Skeletal muscle tissue (tissue), 4 donors: Measurements from ENCODE around the gene ACAN. TPM values are rescaled to one million over a fixed set of nuclear protein-coding genes. Genes with fewer than 3 reads are reported as not detected.

ENCODE experiments used
- H3K27ac ChIP-seq: one replicate; pipeline ENCODE4 v1.7.0; 2013; ENCODE audit warnings: mild to moderate bottlenecking, low read depth, low read length, inconsistent platforms
- H3K27me3 ChIP-seq, 3 donors: one replicate each; pipeline ENCODE4 v1.7.0; 2013; ENCODE audit warnings: low read length in 3 of 3; ENCODE audit not compliant: control insufficient read depth in 3 of 3, insufficient read depth in 3 of 3
- H3K36me3 ChIP-seq, 3 donors: one replicate each; pipeline ENCODE4 v1.7.0; 2013; ENCODE audit warnings: low read length in 3 of 3; ENCODE audit not compliant: control insufficient read depth in 3 of 3, insufficient read depth in 3 of 3
- H3K4me1 ChIP-seq, 3 donors: one replicate each; pipeline ENCODE4 v1.7.0; 2013; ENCODE audit warnings: low read length in 3 of 3, mild to moderate bottlenecking in 3 of 3; ENCODE audit not compliant: control insufficient read depth in 3 of 3, insufficient read depth in 3 of 3
- H3K4me3 ChIP-seq, 3 donors: one replicate each; pipeline ENCODE4 v1.7.0; 2013; ENCODE audit warnings: low read length in 3 of 3
- H3K9ac ChIP-seq, 3 donors: one replicate each; pipeline ENCODE4 v1.7.0; 2013; ENCODE audit warnings: low read length in 3 of 3, mild to moderate bottlenecking in 3 of 3, moderate library complexity in 2 of 3, low read depth in 1 of 3
- H3K9me3 ChIP-seq, 3 donors: one replicate each; pipeline ENCODE4 v1.7.0; 2013; ENCODE audit warnings: low read length in 3 of 3; ENCODE audit not compliant: control insufficient read depth in 3 of 3
- total RNA-seq: library from RNA; depleted of rRNA; stranded (reverse); fragments of >200 nt; gene quantifications from one replicate; pipeline ENCODE4 v1.2.3, GENCODE V29; 2014
- donor health status: Osteomylitis.

The ACAN gene
- total RNA-seq, 1 donor from 2014 or later = 13.6 TPM

- no peaks in the 10 kb centered on the region for H3K27me3 ChIP-seq
- peaks cover 32 to 74% (median 74%) of the 10 kb centered on the region in 3 donors for H3K4me1 ChIP-seq
- no peaks in the 10 kb centered on the region for H3K9me3 ChIP-seq
- peak overlapping the region; percentile 26 for H3K27ac ChIP-seq
- peak overlapping the region in 1 of 3 donors; percentile 42 for H3K9ac ChIP-seq
- H3K36me3 ChIP-seq = peaks cover 56 to 73% (median 65%) of the 10 kb centered on the region in 3 donors
- H3K4me3 ChIP-seq = no peak overlapping the region
Observed at GRCh38 chr15:88904257-88904623, 101.0 kb downstream of the ACAN start.

DNA sequence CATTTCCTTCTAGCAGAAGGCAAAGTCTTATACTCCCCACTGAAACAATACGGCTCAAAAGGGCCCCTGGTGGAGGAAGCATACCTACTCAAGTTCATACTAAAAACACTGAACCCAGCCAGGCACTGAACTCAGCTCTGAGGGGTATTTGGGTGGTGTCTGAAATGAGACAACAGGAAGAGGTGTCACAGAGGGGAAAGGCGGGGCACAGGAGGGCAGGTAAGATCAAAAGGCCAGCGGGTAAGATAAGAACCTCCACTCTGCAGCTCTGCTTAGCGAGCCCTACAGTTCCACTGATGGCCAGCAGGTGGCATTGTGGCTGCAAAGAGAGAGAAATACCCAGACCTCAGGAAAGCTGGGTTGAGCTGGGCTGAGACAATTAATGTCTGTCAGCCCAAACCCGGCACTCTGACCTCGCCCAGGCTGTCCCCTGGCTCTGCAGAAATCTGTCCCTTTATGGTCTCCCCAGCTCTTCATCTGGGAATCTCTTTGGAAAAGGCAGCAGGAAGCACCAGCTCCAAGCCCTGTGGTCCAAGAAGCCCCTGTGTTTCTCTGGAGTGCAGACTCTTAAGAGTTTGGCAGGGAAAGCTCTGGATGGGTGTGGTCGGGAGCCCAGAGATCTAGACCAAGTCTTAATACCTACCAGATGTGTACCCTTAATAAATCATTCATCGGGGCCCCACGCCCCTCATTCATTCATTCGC, 101.5 kb downstream of the ACAN start:
- H3K4me1 ChIP-seq = peaks cover 38 to 79% (median 79%) of the 10 kb centered on the region in 3 donors
- peak overlapping the region; percentile 26 for H3K27ac ChIP-seq
- H3K9me3 ChIP-seq = no peaks in the 10 kb centered on the region
- H3K9ac ChIP-seq = peak overlapping the region in 1 of 3 donors; percentile 47
- no peaks in the 10 kb centered on the region for H3K27me3 ChIP-seq
- peaks cover 56 to 75% (median 64%) of the 10 kb centered on the region in 3 donors for H3K36me3 ChIP-seq
- no peak overlapping the region for H3K4me3 ChIP-seq

GRCh38 chr15:88905576-88905975, 102.3 kb downstream of the ACAN start:
- peaks cover 55 to 76% (median 64%) of the 10 kb centered on the region in 3 donors for H3K36me3 ChIP-seq
- peaks cover 46 to 82% (median 82%) of the 10 kb centered on the region in 3 donors for H3K4me1 ChIP-seq
- H3K27ac ChIP-seq = peak overlapping the region; percentile 26
- H3K9me3 ChIP-seq = no peaks in the 10 kb centered on the region
- H3K9ac ChIP-seq = peak overlapping the region in 1 of 3 donors; percentile 0
- no peak overlapping the region for H3K4me3 ChIP-seq
- no peaks in the 10 kb centered on the region for H3K27me3 ChIP-seq

- Histone ChIP-seq H3K27me3 (no peaks in the 10 kb centered on the region), H3K9me3 (no peaks in the 10 kb centered on the region), H3K9ac (no peak overlapping the region)
Observed at GRCh38 chr15:88906130-88906529, 102.9 kb downstream of the ACAN start.

GRCh38 chr15:88906551-88906950, 103.3 kb downstream of the ACAN start:
- H3K9ac ChIP-seq = peak overlapping the region in 1 of 3 donors; percentile 50
- H3K4me3 ChIP-seq = peak overlapping the region in 1 of 3 donors; percentile 13
- H3K9me3 ChIP-seq = no peaks in the 10 kb centered on the region
- peaks cover 49 to 71% (median 54%) of the 10 kb centered on the region in 3 donors for H3K36me3 ChIP-seq
- H3K4me1 ChIP-seq = peaks cover 54 to 82% (median 82%) of the 10 kb centered on the region in 3 donors
- no peaks in the 10 kb centered on the region for H3K27me3 ChIP-seq
- H3K27ac ChIP-seq = no peak overlapping the region

More at GRCh38 chr15:88906130-88906529, 102.9 kb downstream of the ACAN start:
- H3K27ac ChIP-seq = peak overlapping the region; percentile 26
- H3K36me3 ChIP-seq = peaks cover 53 to 74% (median 59%) of the 10 kb centered on the region in 3 donors
- H3K4me3 ChIP-seq = no peak overlapping the region
- H3K4me1 ChIP-seq = peaks cover 51 to 83% (median 82%) of the 10 kb centered on the region in 3 donors

GRCh38 chr15:88907111-88907510, 103.9 kb downstream of the ACAN start:
- H3K9ac ChIP-seq = peak overlapping the region in 1 of 3 donors; percentile 54
- no peaks in the 10 kb centered on the region for H3K27me3 ChIP-seq
- peaks cover 56 to 84% (median 79%) of the 10 kb centered on the region in 3 donors for H3K4me1 ChIP-seq
- peak overlapping the region; percentile 60 for H3K27ac ChIP-seq
- H3K4me3 ChIP-seq = peak overlapping the region in 1 of 3 donors; percentile 13
- H3K36me3 ChIP-seq = peaks cover 45 to 67% (median 49%) of the 10 kb centered on the region in 3 donors
- H3K9me3 ChIP-seq = no peaks in the 10 kb centered on the region

DNA sequence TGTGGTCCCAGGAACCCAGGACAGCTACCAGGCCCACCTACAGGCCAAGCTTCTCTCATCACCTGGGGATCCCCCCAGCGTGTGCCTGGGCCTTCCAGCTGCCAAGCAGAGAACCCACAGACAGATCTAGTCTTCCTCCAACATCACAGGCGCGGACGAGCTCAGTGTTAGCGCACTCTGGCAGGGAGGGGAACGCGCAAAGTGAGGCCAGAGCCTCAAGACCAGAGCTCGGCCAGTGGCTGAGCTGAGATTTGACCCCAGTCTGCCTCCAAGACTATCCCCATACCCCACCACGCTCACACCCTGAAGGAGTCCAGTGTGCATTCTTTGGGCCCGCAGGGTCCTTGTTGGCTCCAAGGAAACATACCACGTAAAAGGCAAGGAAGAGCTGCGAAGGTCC, 104.9 kb downstream of the ACAN start:
- H3K4me1 ChIP-seq = peaks cover 58 to 82% (median 75%) of the 10 kb centered on the region in 3 donors
- H3K4me3 ChIP-seq = peak overlapping the region in 1 of 3 donors; percentile 20
- H3K27me3 ChIP-seq = no peaks in the 10 kb centered on the region
- H3K9me3 ChIP-seq = no peaks in the 10 kb centered on the region
- peaks cover 36 to 58% (median 39%) of the 10 kb centered on the region in 3 donors for H3K36me3 ChIP-seq
- H3K27ac ChIP-seq = peak overlapping the region; percentile 99
- H3K9ac ChIP-seq = peak overlapping the region in 2 of 3 donors; percentile 28 to 64

DNA sequence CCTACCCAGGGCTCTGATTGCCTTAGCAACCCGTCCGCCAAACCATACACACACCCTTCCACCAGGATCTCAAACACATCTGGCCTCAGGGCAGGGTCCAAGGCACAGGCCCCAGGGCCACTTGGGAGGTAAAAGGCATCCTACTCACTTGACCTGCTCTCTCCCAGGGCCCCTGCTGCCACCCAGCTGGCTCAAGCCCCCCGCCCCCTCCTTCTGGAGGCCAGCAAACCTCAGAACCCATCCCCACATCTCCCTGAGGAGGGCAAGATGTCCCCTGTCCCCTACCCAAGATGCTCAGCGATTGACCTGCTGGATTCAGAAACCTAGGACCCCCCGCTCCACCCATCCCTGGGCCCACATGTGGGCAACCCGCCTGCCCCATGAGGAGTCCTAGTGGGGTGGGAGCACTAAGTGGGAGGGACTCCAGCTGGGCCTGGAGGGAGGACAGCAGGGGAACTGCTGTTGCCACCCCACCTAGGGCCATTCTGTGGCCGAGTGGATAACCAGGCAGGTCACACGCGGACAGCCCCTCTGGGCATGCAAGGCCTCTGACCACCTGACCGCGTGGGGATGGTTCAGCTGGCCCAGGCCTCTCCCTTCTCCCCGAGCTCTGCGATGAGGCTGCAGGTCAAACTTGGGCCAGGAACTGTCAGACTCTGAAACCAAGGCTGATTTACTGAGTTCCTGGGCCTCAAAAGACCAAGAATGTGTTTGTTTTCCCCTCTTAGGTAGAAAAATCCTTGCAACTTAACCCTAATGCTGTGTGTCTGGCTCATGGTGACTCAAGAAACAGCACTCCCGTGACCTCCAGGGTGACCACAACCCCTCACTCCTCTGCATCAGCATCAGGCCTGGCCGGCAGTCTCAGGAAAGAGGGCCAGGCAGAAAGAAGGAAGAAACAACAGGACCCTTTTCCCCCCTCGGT, 105.7 kb downstream of the ACAN start:
- no peaks in the 10 kb centered on the region for H3K9me3 ChIP-seq
- H3K9ac ChIP-seq = peak overlapping the region; percentile 28 to 72 (median 51)
- H3K27ac ChIP-seq = peak overlapping the region; percentile 99
- peaks cover 33 to 54% (median 38%) of the 10 kb centered on the region in 3 donors for H3K36me3 ChIP-seq
- no peaks in the 10 kb centered on the region for H3K27me3 ChIP-seq
- H3K4me3 ChIP-seq = peak overlapping the region in 1 of 3 donors; percentile 54
- H3K4me1 ChIP-seq = peaks cover 61 to 87% (median 78%) of the 10 kb centered on the region in 3 donors

- Histone ChIP-seq H3K27me3 (no peaks in the 10 kb centered on the region), H3K4me3 (peak overlapping the region; percentile 16 to 56 (median 25)), H3K36me3 (peaks cover 31 to 49% (median 34%) of the 10 kb centered on the region in 3 donors), H3K9me3 (no peaks in the 10 kb centered on the region), H3K27ac (peak overlapping the region; percentile 99), H3K9ac (peak overlapping the region; percentile 21 to 72 (median 28)), H3K4me1 (peaks cover 51 to 78% (median 65%) of the 10 kb centered on the region in 3 donors)
Observed at GRCh38 chr15:88909956-88910831, 107.0 kb downstream of the ACAN start.
